ENCODE data around the gene DENND1A.

DNA sequence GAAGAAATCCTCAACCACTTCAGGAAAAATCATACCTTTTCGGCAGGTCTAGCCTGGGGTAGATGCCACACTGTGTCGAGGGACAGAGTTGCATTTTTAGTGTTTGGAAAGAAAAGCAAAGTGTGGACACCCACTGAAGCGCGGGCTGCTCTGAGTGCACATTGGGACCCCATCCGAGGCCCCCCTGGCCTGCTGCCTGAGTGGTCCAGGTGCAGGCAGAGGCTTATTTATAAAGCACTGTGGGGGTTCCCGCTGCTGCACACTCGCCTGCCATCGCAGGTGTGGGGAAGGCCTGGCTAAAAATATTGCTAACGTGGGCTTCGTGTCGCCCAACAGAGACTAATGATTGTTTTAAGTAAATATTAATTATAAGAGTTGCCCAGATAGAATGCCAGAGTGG is 454.5 kb downstream of the DENND1A start:
- no peak for TF ChIP-seq EZH2phosphoT487 (IDR thresholded peaks at IDR 0.05; ENCODE audit: borderline replicate concordance, low read length)
- TF ChIP-seq, protein P1, sequence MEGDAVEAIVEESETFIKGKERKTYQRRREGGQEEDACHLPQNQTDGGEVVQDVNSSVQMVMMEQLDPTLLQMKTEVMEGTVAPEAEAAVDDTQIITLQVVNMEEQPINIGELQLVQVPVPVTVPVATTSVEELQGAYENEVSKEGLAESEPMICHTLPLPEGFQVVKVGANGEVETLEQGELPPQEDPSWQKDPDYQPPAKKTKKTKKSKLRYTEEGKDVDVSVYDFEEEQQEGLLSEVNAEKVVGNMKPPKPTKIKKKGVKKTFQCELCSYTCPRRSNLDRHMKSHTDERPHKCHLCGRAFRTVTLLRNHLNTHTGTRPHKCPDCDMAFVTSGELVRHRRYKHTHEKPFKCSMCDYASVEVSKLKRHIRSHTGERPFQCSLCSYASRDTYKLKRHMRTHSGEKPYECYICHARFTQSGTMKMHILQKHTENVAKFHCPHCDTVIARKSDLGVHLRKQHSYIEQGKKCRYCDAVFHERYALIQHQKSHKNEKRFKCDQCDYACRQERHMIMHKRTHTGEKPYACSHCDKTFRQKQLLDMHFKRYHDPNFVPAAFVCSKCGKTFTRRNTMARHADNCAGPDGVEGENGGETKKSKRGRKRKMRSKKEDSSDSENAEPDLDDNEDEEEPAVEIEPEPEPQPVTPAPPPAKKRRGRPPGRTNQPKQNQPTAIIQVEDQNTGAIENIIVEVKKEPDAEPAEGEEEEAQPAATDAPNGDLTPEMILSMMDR (conservative IDR thresholded peaks at IDR 0.05; ENCODE audit: low read depth, low read length), result no peak
- TF ChIP-seq EZH2 (IDR thresholded peaks at IDR 0.05; ENCODE audit: low read length, unreplicated experiment), result no peak

Measured in PC-3 (cell line).